Measurements from ENCODE around the gene IMMT. TPM values are rescaled to one million over a fixed set of nuclear protein-coding genes. Genes with fewer than 3 reads are reported as not detected.

The IMMT gene
- total and polyA plus RNA-seq, 2 donors (not counting 3 experiments of a cell fraction or from before 2014, with no cell fraction given): 35.6 to 112 TPM

- no peak overlapping the region for H3K9ac ChIP-seq (replicated peaks; ENCODE audit: extremely low read depth, insufficient read depth, low read length)
- H3K27me3 ChIP-seq (ENCODE audit: control insufficient read depth in 2 of 2, insufficient read depth in 2 of 2, low read length in 2 of 2): no peaks in the 10 kb centered on the region
- ChIA-PET CTCF (no interaction called here), POLR2A (no interaction called here)
- no TSS peak for BruUV-seq (replicated peaks)
- TF ChIP-seq EZH2 (IDR thresholded peaks at IDR 0.05; ENCODE audit: borderline replicate concordance, low read depth, low read length, severe bottlenecking): no peak
- no peak for TF ChIP-seq POLR2AphosphoS5 (IDR thresholded peaks at IDR 0.05; ENCODE audit: insufficient read depth, low read depth, low read length)
- TF ChIP-seq CTCF (IDR thresholded peaks at IDR 0.05; ENCODE audit: extremely low read depth in 1 of 2, insufficient read depth in 1 of 2, low read depth in 1 of 2, low read length in 2 of 2): no peak
- no peak for TF ChIP-seq GATA2 (IDR thresholded peaks at IDR 0.05; ENCODE audit: insufficient read depth, insufficient read length, low read depth, low read length)
- no peak for TF ChIP-seq MAX (IDR thresholded peaks at IDR 0.05; ENCODE audit: insufficient read depth, insufficient read length)
- TF ChIP-seq FOS (IDR thresholded peaks at IDR 0.05; ENCODE audit: borderline replicate concordance, insufficient read depth, low read length): no peak
- TF ChIP-seq POLR2A (IDR thresholded peaks at IDR 0.05; ENCODE audit: low read depth, low read length): no peak
- TF ChIP-seq JUN (IDR thresholded peaks at IDR 0.05; ENCODE audit: borderline replicate concordance, insufficient read depth, insufficient read length, low read depth): no peak
- TF ChIP-seq MYC (IDR thresholded peaks at IDR 0.05; ENCODE audit: low read depth, low read length): no peak
- dilution Hi-C loops (cut with MboI; ENCODE audit: extremely low pct_ligation_motif_present, low sequenced_read_pairs): no loop called here
- H3K4me2 ChIP-seq (ENCODE audit: insufficient read depth, low read length): no peak overlapping the region
- H3K27ac ChIP-seq (ENCODE audit: insufficient read depth, low read depth, low read length): no peak overlapping the region
- H3K9me1 ChIP-seq (replicated peaks; ENCODE audit: control insufficient read depth, extremely low read depth, insufficient read depth, low read length): no peaks in the 10 kb centered on the region
- DNase-seq (ENCODE audit: low read depth, low spot score) (no peak), FAIRE-seq (no peak)
- H3K4me1 ChIP-seq (ENCODE audit: control insufficient read depth, extremely low read depth, insufficient read depth, low read length): no peaks in the 10 kb centered on the region
- no peak overlapping the region for H2AFZ ChIP-seq (ENCODE audit: low read depth, low read length)
- H3K36me3 ChIP-seq (ENCODE audit: control insufficient read depth in 2 of 2, extremely low read depth in 1 of 2, insufficient read depth in 2 of 2, low read length in 2 of 2): peaks cover 4 to 7% of the 10 kb centered on the region in 2 experiments
- peaks cover 12% of the 10 kb centered on the region for H3K79me2 ChIP-seq (ENCODE audit: control insufficient read depth, insufficient read depth, low read length)
- H3K9me3 ChIP-seq (replicated peaks; ENCODE audit: control insufficient read depth, insufficient read depth, low read length): no peaks in the 10 kb centered on the region
- intact Hi-C loops (cut with micrococcal nuclease): loop anchor here (5.0 kb wide), 1 partner anchor 44 kb away; no protein-coding TSS in a partner anchor
- peaks cover 2% of the 10 kb centered on the region for H4K20me1 ChIP-seq (replicated peaks; ENCODE audit: control insufficient read depth, extremely low read depth, insufficient read depth, low read length)
- no peak overlapping the region for H3K4me3 ChIP-seq (replicated peaks in 1 of 3; ENCODE audit: insufficient read depth in 1 of 3, low read depth in 1 of 3, low read length in 3 of 3)
Observed at GRCh38 chr2:86171295-86171694, 24.0 kb downstream of the IMMT start.

All from endothelial cell of umbilical vein (primary cell).